KMS-11 (cell line): Measurements from ENCODE around the gene SPNS2.

Experiments used
- H2AFZ ChIP-seq: fragments of 200-600 bp; sonication (generic); 2 replicates; pipeline ENCODE4 v1.6.1; 2016; ENCODE audit warnings: antibody characterized with exemption, mixed run types, low read depth
- H3K27ac ChIP-seq: fragments of 200-600 bp; sonication (generic); 2 replicates; pipeline ENCODE4 v1.6.1; 2016; ENCODE audit warnings: mild to moderate bottlenecking, mixed run types
- H3K27me3 ChIP-seq: fragments of 200-600 bp; sonication (generic); 2 replicates; pipeline ENCODE4 v1.6.1; 2017; ENCODE audit warnings: mild to moderate bottlenecking, low read depth, mixed run types, moderate library complexity; ENCODE audit not compliant: insufficient read depth
- H3K36me3 ChIP-seq: fragments of 200-600 bp; sonication (generic); 2 replicates; pipeline ENCODE4 v1.6.1; 2017; ENCODE audit warnings: mild to moderate bottlenecking, mixed run types; ENCODE audit not compliant: insufficient read depth
- H3K4me1 ChIP-seq: fragments of 200-600 bp; sonication (generic); 2 replicates; pipeline ENCODE4 v1.6.1; 2016; ENCODE audit warnings: mild to moderate bottlenecking, low read depth, mixed run types; ENCODE audit not compliant: poor library complexity, severe bottlenecking
- H3K4me2 ChIP-seq: fragments of 200-600 bp; sonication (generic); 2 replicates; pipeline ENCODE4 v1.7.0; 2016; ENCODE audit warnings: mild to moderate bottlenecking, mixed run types
- H3K4me3 ChIP-seq: fragments of 200-600 bp; sonication (generic); IDR thresholded peaks from 2 replicates; pipeline ENCODE4 v1.6.1; 2017; ENCODE audit warnings: low read depth, low read length, mixed read lengths; ENCODE audit not compliant: insufficient read depth
- H3K79me2 ChIP-seq: fragments of 200-600 bp; sonication (generic); 2 replicates; pipeline ENCODE4 v1.6.1; 2016; ENCODE audit warnings: low read depth, mixed run types; ENCODE audit not compliant: insufficient read depth
- H3K9ac ChIP-seq: fragments of 200-600 bp; sonication (generic); 2 replicates; pipeline ENCODE4 v1.6.1; 2016; ENCODE audit warnings: mild to moderate bottlenecking, mixed run types
- H4K20me1 ChIP-seq: fragments of 200-600 bp; sonication (generic); 2 replicates; pipeline ENCODE4 v1.6.1; 2016; ENCODE audit warnings: mild to moderate bottlenecking, mixed run types; ENCODE audit not compliant: insufficient read depth
- TF ChIP-seq, protein P1 (sequence below): fragments of 200-600 bp; sonication (generic); conservative IDR thresholded peaks from 2 replicates; pipeline ENCODE4 v1.6.1; 2017; ENCODE audit warnings: low read depth, mild to moderate bottlenecking, antibody characterized with exemption, low read length, moderate library complexity, mixed read lengths

The SPNS2 gene

DNA sequence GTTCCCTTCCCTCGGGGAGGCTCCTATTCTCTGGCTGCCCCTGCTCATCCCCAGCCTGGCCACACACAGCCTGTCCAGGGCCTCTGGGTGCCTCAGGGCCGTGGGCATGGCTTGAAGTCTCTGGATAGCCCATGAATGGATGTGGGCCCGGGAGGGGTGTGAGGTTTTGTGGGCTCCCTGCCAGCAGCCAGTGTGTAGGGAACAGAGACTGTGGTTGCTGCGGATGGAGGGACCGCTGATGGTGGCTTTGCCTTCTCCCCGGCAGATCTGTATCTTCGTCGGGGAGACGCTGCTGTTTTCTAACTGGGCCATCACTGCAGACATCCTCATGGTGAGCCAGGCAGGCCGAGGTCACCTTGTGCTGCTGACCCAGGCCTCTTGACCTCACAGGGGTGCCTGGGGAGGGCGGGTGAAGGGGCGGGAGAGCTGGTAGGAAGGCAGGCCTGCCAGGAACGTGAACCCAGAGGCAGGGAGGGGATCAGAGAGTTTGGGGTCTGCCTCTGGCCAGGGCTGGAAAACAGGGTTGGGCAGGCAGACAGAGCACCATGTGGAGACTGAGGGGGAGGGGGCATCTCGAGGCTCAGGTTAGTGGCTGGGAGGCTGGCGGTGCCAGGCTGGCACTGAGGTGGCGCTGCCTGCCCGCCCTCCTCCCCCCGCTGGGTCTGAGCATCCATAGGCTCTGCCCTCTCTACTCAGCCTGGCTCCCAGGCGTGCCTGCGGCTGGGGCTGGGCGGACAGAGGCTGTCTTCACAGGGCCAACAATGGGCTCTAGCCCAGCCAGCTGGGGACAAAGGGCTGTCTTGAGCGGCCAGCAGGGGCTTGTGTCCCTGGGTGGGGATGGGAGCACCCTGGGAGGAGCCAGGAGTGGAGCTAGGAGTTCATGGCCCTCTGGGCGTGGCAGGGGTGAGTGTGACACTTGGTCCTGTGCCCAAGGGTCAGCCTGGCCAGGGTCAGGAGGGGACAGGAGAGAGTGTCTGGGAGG, 35.1 kb downstream of the SPNS2 start:
- Histone ChIP-seq H3K4me1 (no peaks in the 10 kb centered on the region), H3K4me2 (no peak overlapping the region), H3K4me3 (no peak overlapping the region), H4K20me1 (no peaks in the 10 kb centered on the region), H3K9ac (no peak overlapping the region), H3K36me3 (no peaks in the 10 kb centered on the region), H3K27ac (no peak overlapping the region), H3K27me3 (peaks cover 14% of the 10 kb centered on the region; the same call in 1 of the 2 replicates), H3K79me2 (no peaks in the 10 kb centered on the region), H2AFZ (no peak overlapping the region)
- TF ChIP-seq, protein P1, sequence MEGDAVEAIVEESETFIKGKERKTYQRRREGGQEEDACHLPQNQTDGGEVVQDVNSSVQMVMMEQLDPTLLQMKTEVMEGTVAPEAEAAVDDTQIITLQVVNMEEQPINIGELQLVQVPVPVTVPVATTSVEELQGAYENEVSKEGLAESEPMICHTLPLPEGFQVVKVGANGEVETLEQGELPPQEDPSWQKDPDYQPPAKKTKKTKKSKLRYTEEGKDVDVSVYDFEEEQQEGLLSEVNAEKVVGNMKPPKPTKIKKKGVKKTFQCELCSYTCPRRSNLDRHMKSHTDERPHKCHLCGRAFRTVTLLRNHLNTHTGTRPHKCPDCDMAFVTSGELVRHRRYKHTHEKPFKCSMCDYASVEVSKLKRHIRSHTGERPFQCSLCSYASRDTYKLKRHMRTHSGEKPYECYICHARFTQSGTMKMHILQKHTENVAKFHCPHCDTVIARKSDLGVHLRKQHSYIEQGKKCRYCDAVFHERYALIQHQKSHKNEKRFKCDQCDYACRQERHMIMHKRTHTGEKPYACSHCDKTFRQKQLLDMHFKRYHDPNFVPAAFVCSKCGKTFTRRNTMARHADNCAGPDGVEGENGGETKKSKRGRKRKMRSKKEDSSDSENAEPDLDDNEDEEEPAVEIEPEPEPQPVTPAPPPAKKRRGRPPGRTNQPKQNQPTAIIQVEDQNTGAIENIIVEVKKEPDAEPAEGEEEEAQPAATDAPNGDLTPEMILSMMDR: no peak

DNA sequence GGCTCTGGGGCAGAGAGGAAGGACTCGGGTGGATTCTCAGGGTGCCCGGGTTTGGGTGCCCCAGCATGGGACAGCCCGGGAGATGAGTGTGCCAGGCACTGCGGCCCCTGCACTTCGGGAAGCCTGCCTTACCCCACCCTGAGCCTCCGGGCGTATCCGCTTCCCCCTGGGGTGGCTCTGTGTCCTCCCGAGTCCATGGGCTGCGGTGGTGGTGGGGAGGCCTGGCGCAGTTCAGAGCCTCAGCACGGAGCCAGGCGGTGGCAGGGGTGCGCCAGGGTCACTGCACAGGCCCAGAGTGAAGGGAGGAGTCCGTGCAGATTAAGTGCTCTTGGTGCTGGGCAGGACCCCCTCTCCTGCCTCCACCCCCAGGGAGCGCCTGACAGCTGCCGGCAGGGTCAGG, 35.8 kb downstream of the SPNS2 start:
- H3K27me3 ChIP-seq: peaks cover 14% of the 10 kb centered on the region; the same call in 1 of the 2 replicates
- no peak overlapping the region for H2AFZ ChIP-seq
- TF ChIP-seq, protein P1: no peak
- H3K79me2 ChIP-seq: no peaks in the 10 kb centered on the region
- H3K27ac ChIP-seq: no peak overlapping the region
- H3K4me1 ChIP-seq: no peaks in the 10 kb centered on the region
- H3K4me3 ChIP-seq: no peak overlapping the region
- no peaks in the 10 kb centered on the region for H4K20me1 ChIP-seq
- H3K4me2 ChIP-seq: no peak overlapping the region
- H3K36me3 ChIP-seq: no peaks in the 10 kb centered on the region
- H3K9ac ChIP-seq: no peak overlapping the region

DNA sequence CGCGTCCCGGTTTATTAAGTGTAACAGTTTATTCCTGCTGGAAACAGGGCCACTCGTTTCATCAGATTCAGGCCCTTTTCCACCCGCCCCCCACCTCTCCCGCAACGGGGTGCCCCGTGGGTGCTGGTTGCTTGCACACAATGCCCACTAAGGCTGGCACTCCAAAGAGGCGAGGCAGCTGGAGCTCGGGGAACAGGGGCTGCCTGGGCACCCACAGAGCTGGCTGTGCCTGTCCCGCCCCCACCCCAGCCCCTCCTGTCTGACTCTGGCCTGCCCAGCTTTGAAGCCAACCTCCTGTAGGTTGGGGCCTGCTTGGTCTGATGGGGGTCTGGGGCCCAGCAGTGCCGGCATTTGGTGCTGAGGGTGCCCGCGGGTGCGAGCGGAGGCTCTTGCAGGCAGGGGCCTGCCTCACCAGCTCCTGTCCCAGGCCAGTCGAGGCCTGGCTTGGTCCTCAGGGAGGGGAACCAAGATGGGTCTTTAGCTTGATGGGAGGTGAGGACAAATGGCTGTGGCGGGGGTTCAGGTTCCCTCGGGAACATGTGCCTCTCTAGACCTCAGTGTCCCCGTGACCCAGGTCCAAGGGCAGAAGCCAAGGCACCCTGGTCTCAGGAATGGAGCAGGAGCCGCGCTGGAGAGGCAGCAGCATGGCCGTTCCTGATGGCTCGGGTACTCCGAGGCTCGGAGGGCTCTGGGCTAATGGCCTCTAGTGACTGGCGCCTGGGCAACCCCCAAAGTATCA, 36.4 kb downstream of the SPNS2 start:
- Histone ChIP-seq H4K20me1 (no peaks in the 10 kb centered on the region), H3K4me1 (no peaks in the 10 kb centered on the region), H2AFZ (no peak overlapping the region), H3K27ac (no peak overlapping the region), H3K9ac (no peak overlapping the region), H3K36me3 (no peaks in the 10 kb centered on the region), H3K27me3 (peaks cover 13% of the 10 kb centered on the region; the same call in 1 of the 2 replicates), H3K4me2 (no peak overlapping the region), H3K4me3 (no peak overlapping the region), H3K79me2 (no peaks in the 10 kb centered on the region)
- TF ChIP-seq, protein P1: no peak

DNA sequence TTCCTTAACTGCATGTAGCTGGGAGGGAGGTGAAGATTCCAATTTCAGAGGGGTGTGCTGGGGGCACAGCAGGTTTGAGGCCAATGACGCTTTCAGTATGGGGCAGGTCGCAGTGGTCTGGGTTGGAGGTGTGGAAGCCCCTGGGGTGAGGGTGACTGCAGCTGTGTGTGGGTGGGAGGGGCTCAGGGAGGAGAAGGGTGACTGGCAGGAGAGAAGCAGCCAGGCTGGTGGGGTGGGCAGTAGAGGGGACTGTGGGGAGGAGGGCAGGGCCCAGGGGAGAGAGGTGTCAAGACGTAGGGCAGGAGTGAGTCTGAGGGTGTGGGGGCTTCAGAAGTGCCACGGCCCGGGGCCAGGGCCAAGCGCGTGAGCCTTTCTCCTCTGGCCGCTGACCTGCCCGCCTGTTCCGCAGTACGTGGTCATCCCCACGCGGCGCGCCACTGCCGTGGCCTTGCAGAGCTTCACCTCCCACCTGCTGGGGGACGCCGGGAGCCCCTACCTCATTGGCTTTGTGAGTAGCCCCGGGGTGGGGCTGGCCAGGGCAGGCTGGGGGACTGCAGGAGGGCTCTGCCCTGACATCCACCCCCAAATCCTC, 37.1 kb downstream of the SPNS2 start:
- Histone ChIP-seq H3K27me3 (peaks cover 11% of the 10 kb centered on the region; the same call in 1 of the 2 replicates), H2AFZ (no peak overlapping the region), H3K4me1 (no peaks in the 10 kb centered on the region), H4K20me1 (no peaks in the 10 kb centered on the region), H3K4me2 (no peak overlapping the region), H3K4me3 (no peak overlapping the region), H3K36me3 (no peaks in the 10 kb centered on the region), H3K27ac (no peak overlapping the region), H3K9ac (no peak overlapping the region), H3K79me2 (no peaks in the 10 kb centered on the region)
- TF ChIP-seq, protein P1: no peak
